ENCODE results near the gene DGKH. TPM values are rescaled to one million over a fixed set of nuclear protein-coding genes. Genes with fewer than 3 reads are reported as not detected.

The DGKH gene
- total and polyA plus RNA-seq, 9 of the 15 experiments (the other 6 are each of a cell fraction or from before 2014, with no cell fraction given), result 0.38 to 4.4 (median 3.1) TPM

DNA sequence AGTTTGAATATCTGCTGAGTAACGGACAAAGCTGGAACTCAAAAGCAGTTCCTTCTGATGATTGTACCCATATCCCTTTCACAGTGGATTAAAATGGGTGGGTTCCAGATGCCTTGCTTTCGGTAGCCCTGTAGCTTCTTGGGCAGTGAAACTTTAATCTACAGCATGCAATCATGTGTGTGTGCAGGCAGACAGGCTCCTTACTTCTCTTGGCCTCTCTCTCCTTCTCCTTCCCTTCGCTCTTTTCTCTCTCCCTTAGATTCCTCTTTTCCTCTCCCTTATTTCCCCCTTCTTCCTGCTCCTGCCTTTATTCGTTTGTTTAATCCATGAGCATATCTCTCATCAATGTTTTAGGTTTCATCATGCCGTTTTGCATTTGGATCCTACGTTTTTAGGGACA, 8.1 kb downstream of the DGKH start (continued):
- TF ChIP-seq BRCA1 (IDR thresholded peaks at IDR 0.05) (no peak), BRCA1 (CRISPR knock-in tag; IDR thresholded peaks at IDR 0.05) (no peak), TRIM24 (IDR thresholded peaks at IDR 0.05) (no peak), ZNF707 (CRISPR knock-in tag; conservative IDR thresholded peaks at IDR 0.05) (no peak), KAT7 (CRISPR knock-in tag; IDR thresholded peaks at IDR 0.05; ENCODE audit: borderline replicate concordance) (no peak)
- TF ChIP-seq, protein P1, sequence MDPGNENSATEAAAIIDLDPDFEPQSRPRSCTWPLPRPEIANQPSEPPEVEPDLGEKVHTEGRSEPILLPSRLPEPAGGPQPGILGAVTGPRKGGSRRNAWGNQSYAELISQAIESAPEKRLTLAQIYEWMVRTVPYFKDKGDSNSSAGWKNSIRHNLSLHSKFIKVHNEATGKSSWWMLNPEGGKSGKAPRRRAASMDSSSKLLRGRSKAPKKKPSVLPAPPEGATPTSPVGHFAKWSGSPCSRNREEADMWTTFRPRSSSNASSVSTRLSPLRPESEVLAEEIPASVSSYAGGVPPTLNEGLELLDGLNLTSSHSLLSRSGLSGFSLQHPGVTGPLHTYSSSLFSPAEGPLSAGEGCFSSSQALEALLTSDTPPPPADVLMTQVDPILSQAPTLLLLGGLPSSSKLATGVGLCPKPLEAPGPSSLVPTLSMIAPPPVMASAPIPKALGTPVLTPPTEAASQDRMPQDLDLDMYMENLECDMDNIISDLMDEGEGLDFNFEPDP (CRISPR knock-in tag; IDR thresholded peaks at IDR 0.05), result no peak
- TF ChIP-seq, protein P2, sequence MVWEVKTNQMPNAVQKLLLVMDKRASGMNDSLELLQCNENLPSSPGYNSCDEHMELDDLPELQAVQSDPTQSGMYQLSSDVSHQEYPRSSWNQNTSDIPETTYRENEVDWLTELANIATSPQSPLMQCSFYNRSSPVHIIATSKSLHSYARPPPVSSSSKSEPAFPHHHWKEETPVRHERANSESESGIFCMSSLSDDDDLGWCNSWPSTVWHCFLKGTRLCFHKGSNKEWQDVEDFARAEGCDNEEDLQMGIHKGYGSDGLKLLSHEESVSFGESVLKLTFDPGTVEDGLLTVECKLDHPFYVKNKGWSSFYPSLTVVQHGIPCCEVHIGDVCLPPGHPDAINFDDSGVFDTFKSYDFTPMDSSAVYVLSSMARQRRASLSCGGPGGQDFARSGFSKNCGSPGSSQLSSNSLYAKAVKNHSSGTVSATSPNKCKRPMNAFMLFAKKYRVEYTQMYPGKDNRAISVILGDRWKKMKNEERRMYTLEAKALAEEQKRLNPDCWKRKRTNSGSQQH (CRISPR knock-in tag; IDR thresholded peaks at IDR 0.05), result 0 out of 2 replicates have a peak, but pooled peaks have one; percentile 47
- TF ChIP-seq, protein P3, sequence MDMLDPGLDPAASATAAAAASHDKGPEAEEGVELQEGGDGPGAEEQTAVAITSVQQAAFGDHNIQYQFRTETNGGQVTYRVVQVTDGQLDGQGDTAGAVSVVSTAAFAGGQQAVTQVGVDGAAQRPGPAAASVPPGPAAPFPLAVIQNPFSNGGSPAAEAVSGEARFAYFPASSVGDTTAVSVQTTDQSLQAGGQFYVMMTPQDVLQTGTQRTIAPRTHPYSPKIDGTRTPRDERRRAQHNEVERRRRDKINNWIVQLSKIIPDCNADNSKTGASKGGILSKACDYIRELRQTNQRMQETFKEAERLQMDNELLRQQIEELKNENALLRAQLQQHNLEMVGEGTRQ (CRISPR knock-in tag; IDR thresholded peaks at IDR 0.05), result no peak

All from K562 (cell line).